H1 (cell line): ENCODE measurements around the gene PCYT1A. TPM values are rescaled to one million over a fixed set of nuclear protein-coding genes. Genes with fewer than 3 reads are reported as not detected.

Experiments
- CTCF ChIA-PET: fragments of 300-600 bp; sonication (Branson Sonifier 250); formaldehyde crosslinking; loops from one replicate; lab custom pipeline; 2021; ENCODE audit not compliant: partially characterized antibody; lab: Charles Lee
- POLR2A ChIA-PET: fragments of 300-600 bp; sonication (Branson Sonifier 250); formaldehyde crosslinking; loops from one replicate; lab custom pipeline; 2021; ENCODE audit warnings: inconsistent platforms; ENCODE audit not compliant: partially characterized antibody; lab: Charles Lee
- DNase-seq, 2 experiments: peaks; one replicate each; pipeline versions ENCODE4 v3.0.0 to v3.0.0-alpha.2; 2010 to 2022; ENCODE audit warnings: low spot score in 2 of 2, low read depth in 1 of 2, mixed read lengths in 1 of 2
- FAIRE-seq: peaks from 2 replicates; lab custom pipeline; 2011; peaks lifted over from hg19 to GRCh38; lab: Jason Lieb, UNC
- H2AFZ ChIP-seq: 2 replicates; pipeline ENCODE4 v1.8.1; 2012; ENCODE audit warnings: low read length, inconsistent platforms
- H2AK5ac ChIP-seq: 2 replicates; pipeline ENCODE4 v1.6.1; 2013; ENCODE audit warnings: low read depth, low read length
- H2BK120ac ChIP-seq: replicated peaks from 2 replicates; pipeline ENCODE3; 2013; ENCODE audit warnings: low read depth, low read length, inconsistent platforms
- H2BK12ac ChIP-seq: 2 replicates; pipeline ENCODE4 v1.6.1; 2013; ENCODE audit warnings: low read depth, low read length
- H2BK15ac ChIP-seq: 2 replicates; pipeline ENCODE4 v1.6.1; 2013; ENCODE audit warnings: low read length
- H2BK20ac ChIP-seq: 2 replicates; pipeline ENCODE4 v1.6.1; 2013; ENCODE audit warnings: low read length
- H2BK5ac ChIP-seq: 2 replicates; pipeline ENCODE4 v1.6.1; 2013; ENCODE audit warnings: low read depth, low read length
- H3K14ac ChIP-seq: 2 replicates; pipeline ENCODE4 v1.6.1; 2013; ENCODE audit warnings: inconsistent platforms; ENCODE audit not compliant: insufficient read length
- H3K18ac ChIP-seq: 2 replicates; pipeline ENCODE4 v1.6.1; 2013; ENCODE audit warnings: low read length; ENCODE audit errors: extremely low read depth
- H3K23ac ChIP-seq: 2 replicates; pipeline ENCODE4 v1.6.1; 2013; ENCODE audit warnings: inconsistent platforms; ENCODE audit not compliant: insufficient read length
- H3K23me2 ChIP-seq: 2 replicates; pipeline ENCODE4 v1.6.1; 2013; ENCODE audit warnings: low read depth, low read length
- H3K27ac ChIP-seq: 2 replicates; pipeline ENCODE4 v1.6.1; 2011; ENCODE audit warnings: low read depth, low read length, inconsistent platforms
- H3K27me3 ChIP-seq, 4 experiments: replicated peaks in 1 of 4; 1 replicate in 1 of 4; 2 replicates in 3 of 4; pipeline versions ENCODE4 v1.6.1 to v1.8.1; 2011 to 2013; ENCODE audit warnings: low read length in 3 of 4, mild to moderate bottlenecking in 3 of 4, inconsistent platforms in 2 of 4, mixed read lengths in 2 of 4, moderate library complexity in 1 of 4; ENCODE audit not compliant: control insufficient read depth in 3 of 4, insufficient read depth in 3 of 4; ENCODE audit errors: extremely low read depth in 1 of 4
- H3K36me3 ChIP-seq, 4 experiments: 2 replicates each; pipeline versions ENCODE4 v1.6.1 to v1.8.1; 2011 to 2013; ENCODE audit warnings: mild to moderate bottlenecking in 4 of 4, low read length in 3 of 4, moderate library complexity in 2 of 4, control low read depth in 1 of 4, inconsistent platforms in 1 of 4; ENCODE audit not compliant: insufficient read depth in 4 of 4, control insufficient read depth in 2 of 4
- H3K4ac ChIP-seq: replicated peaks from 2 replicates; pipeline ENCODE3; 2013; ENCODE audit warnings: low read length, low read depth, mixed read lengths, inconsistent platforms; ENCODE audit not compliant: insufficient read length
- H3K4me1 ChIP-seq, 4 experiments: replicated peaks in 1 of 4; 1 replicate in 1 of 4; 2 replicates in 3 of 4; pipeline versions ENCODE4 v1.6.1 to v1.8.1; 2011 to 2013; ENCODE audit warnings: low read length in 3 of 4, inconsistent platforms in 2 of 4, mixed read lengths in 1 of 4; ENCODE audit not compliant: insufficient read depth in 4 of 4, control insufficient read depth in 3 of 4
- H3K4me2 ChIP-seq, 2 experiments: 2 replicates each; pipeline versions ENCODE4 v1.6.1 to v1.8.1; 2011 to 2013; ENCODE audit warnings: low read depth in 2 of 2, low read length in 2 of 2, control low read depth in 1 of 2, inconsistent platforms in 1 of 2, mild to moderate bottlenecking in 1 of 2; ENCODE audit not compliant: insufficient read depth in 1 of 2
- H3K4me3 ChIP-seq, 4 experiments: fragments of 200-600, 300-600 bp in 1 of 4; sonication (generic), shearing (Covaris generic), sonication (Bioruptor Twin) in 1 of 4; 2 replicates each; pipeline versions ENCODE4 v1.5.1 to v1.8.1; 2011 to 2016; ENCODE audit warnings: low read length in 4 of 4, low read depth in 3 of 4, control low read depth in 2 of 4, inconsistent platforms in 2 of 4, mild to moderate bottlenecking in 2 of 4, mixed read lengths in 1 of 4, moderate library complexity in 1 of 4; ENCODE audit not compliant: insufficient read depth in 2 of 4; ENCODE audit errors: extremely low read depth in 1 of 4
- H3K56ac ChIP-seq: replicated peaks from 2 replicates; pipeline ENCODE3; 2013; ENCODE audit warnings: low read depth, mild to moderate bottlenecking, mixed read lengths, low read length, inconsistent platforms; ENCODE audit not compliant: insufficient read length
- H3K79me1 ChIP-seq: 2 replicates; pipeline ENCODE4 v1.6.1; 2013; ENCODE audit warnings: low read depth, low read length, control low read depth
- H3K79me2 ChIP-seq, 2 experiments: 2 replicates each; pipeline versions ENCODE4 v1.6.1 to v1.8.1; 2012 to 2013; ENCODE audit warnings: low read length in 2 of 2, mild to moderate bottlenecking in 2 of 2, inconsistent platforms in 1 of 2; ENCODE audit not compliant: insufficient read depth in 2 of 2, control insufficient read depth in 1 of 2
- H3K9ac ChIP-seq, 4 experiments: replicated peaks in 1 of 4; 1 replicate in 1 of 4; 2 replicates in 3 of 4; pipeline versions ENCODE4 v1.6.1 to v1.8.1; 2011 to 2013; ENCODE audit warnings: low read depth in 3 of 4, low read length in 3 of 4, control low read depth in 2 of 4, mild to moderate bottlenecking in 2 of 4, moderate library complexity in 2 of 4, inconsistent platforms in 1 of 4; ENCODE audit errors: extremely low read depth in 1 of 4
- H3K9me3 ChIP-seq, 2 experiments: 2 replicates each; pipeline versions ENCODE4 v1.6.1 to v1.8.1; 2012 to 2013; ENCODE audit warnings: mild to moderate bottlenecking in 2 of 2, moderate library complexity in 2 of 2, control low read depth in 1 of 2, inconsistent platforms in 1 of 2, low read depth in 1 of 2, low read length in 1 of 2, mixed read lengths in 1 of 2; ENCODE audit not compliant: insufficient read depth in 2 of 2
- H4K20me1 ChIP-seq, 2 experiments: replicated peaks in 1 of 2; 2 replicates each; pipeline versions ENCODE3 to v1.8.1; 2011 to 2013; ENCODE audit warnings: inconsistent platforms in 2 of 2, low read length in 2 of 2, mild to moderate bottlenecking in 1 of 2; ENCODE audit not compliant: insufficient read depth in 2 of 2, control insufficient read depth in 1 of 2
- H4K5ac ChIP-seq: 2 replicates; pipeline ENCODE4 v1.6.1; 2013; ENCODE audit warnings: low read length, low read depth, mixed read lengths, inconsistent platforms; ENCODE audit not compliant: insufficient read length
- H4K8ac ChIP-seq: 2 replicates; pipeline ENCODE4 v1.8.0; 2013; ENCODE audit warnings: mild to moderate bottlenecking, moderate library complexity, low read length, inconsistent platforms; ENCODE audit not compliant: insufficient read depth; ENCODE audit errors: extremely low read depth
- H4K91ac ChIP-seq: replicated peaks from 2 replicates; pipeline ENCODE3; 2013; ENCODE audit warnings: low read length, mixed read lengths, inconsistent platforms; ENCODE audit not compliant: insufficient read length
- ASH2L ChIP-seq: fragments of 200-600, 300-600 bp; sonication (generic); IDR thresholded peaks from one replicate; pipeline ENCODE4 v1.7.1; 2017; ENCODE audit warnings: low read length
- RAD21 ChIP-seq, 2 experiments: IDR thresholded peaks in 1 of 2; conservative IDR thresholded peaks in 1 of 2; 2 replicates each; pipeline ENCODE4 v1.6.1; 2011; ENCODE audit warnings: low read depth in 2 of 2, low read length in 2 of 2, improper control_type of control experiment in 1 of 2, inconsistent platforms in 1 of 2, mild to moderate bottlenecking in 1 of 2, moderate library complexity in 1 of 2
- TCF12 ChIP-seq: IDR thresholded peaks from 2 replicates; pipeline ENCODE4 v1.6.1; 2011; ENCODE audit warnings: low read depth, mild to moderate bottlenecking, low read length
- WGBS, 2 experiments: shearing (Covaris generic) in 1 of 2; methylation state at CpG; one replicate each; pipeline versions ENCODE4 v1.1.6 to v1.1.7; 2013 to 2015; ENCODE audit warnings: low lambda C conversion rate in 2 of 2, mixed read lengths in 2 of 2, inconsistent platforms in 1 of 2, low coverage in 1 of 2, missing lambda C conversion rate in 1 of 2; ENCODE audit not compliant: insufficient replicate concordance in 2 of 2, insufficient coverage in 1 of 2, insufficient read length in 1 of 2; ENCODE audit errors: extremely low coverage in 1 of 2, missing lambda C conversion rate in 1 of 2; 5-methylcytosine and 5-hydroxymethylcytosine counted together
- polyA plus RNA-seq, 7 experiments: library from polyadenylated mRNA; depleted of rRNA in 3 of 7; stranded (reverse) in 5 of 7; unstranded in 2 of 7; fragments of >200 nt in 5 of 7; fragments of 200-250 nt in 2 of 7; gene quantifications; 1 replicate in 5 of 7; 2 replicates in 1 of 7; 4 replicates in 1 of 7; pipeline versions ENCODE4 v1.2.1 to v1.2.3, GENCODE V29; 2011 to 2013; ENCODE audit warnings: missing spikeins in 2 of 7, mixed read lengths in 2 of 7
- total RNA-seq: library from RNA; stranded (reverse); fragmentation: NEBNext Ultra II Directional; extraction: Animal tissue kit (Norgen Biotek cat#: 25700); gene quantifications from 2 replicates; pipeline ENCODE4 v1.2.1, GENCODE V29; 2021
- TF ChIP-seq, protein P1 (sequence below): IDR thresholded peaks from 2 replicates; pipeline ENCODE4 v1.6.1; 2011; ENCODE audit warnings: low read length, improper control_type of control experiment
- TF ChIP-seq, protein P2 (sequence below), 3 experiments: IDR thresholded peaks; 1 replicate in 2 of 3; 2 replicates in 1 of 3; pipeline versions ENCODE4 v1.5.1 to v1.6.1; 2011; ENCODE audit warnings: low read length in 3 of 3, mild to moderate bottlenecking in 3 of 3, inconsistent platforms in 2 of 3, low read depth in 1 of 3, moderate library complexity in 1 of 3; ENCODE audit not compliant: insufficient read depth in 1 of 3; ENCODE audit errors: control extremely low read depth in 1 of 3

Gene PCYT1A
- total and polyA plus RNA-seq, 2 of the 8 experiments (the other 6 are each of a cell fraction or from before 2014, with no cell fraction given) = 19.9 to 31.8 TPM

DNA sequence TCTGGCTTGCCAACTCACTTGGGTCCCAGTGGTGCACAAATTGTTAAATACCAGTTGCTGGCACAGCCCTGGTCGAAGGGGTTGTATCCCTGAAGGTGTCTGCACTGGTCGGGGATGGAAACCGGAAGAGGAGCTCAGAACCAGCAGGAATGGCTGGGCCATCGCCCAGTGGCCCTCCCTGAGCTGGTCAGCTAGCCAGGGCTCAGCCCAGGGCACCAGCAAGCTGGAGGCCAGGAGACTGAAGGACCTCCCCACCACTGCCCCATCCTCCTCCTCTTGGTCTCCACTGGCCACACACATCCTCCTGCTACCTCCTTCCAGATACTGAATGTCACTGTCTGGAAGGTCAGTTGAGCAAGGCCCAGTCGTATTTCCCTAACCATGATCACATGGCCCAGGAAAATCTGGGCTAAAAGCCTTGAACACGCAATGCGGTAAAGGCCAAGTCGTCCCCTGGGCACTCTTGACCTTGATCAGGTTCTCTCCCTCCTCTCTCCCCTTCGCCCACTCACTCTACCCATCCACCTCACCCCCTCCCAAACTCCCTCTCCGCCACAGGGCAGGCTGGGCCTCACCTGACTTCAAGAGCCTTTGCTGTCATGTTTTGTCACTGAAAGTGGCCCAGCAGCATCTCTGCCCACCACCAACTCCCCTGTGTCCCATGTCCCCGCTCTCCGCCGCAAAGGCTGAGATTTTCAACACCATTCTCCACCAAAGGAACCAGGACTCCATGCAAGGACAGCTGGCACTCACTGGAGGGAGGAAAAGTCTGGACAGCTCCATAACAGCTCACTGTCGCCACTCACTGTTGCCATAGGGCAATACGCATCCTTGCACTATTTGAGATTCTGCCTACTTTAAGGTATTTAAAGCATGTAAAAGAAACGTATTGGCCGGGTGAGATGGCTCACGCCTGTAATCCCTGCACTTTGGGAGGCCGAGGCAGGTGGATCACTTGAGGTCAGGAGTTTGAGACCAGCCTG is 88.5 kb downstream of the PCYT1A start:
- Histone ChIP-seq H3K27me3 (no peaks in the 10 kb centered on the region), H3K27ac (no peak overlapping the region), H2BK20ac (no peak overlapping the region), H4K20me1 (no peaks in the 10 kb centered on the region), H3K4me3 (no peak overlapping the region), H3K4me2 (no peak overlapping the region), H4K5ac (no peak overlapping the region), H3K9ac (no peak overlapping the region), H3K4ac (no peak overlapping the region), H2BK120ac (no peak overlapping the region), H3K23me2 (no peaks in the 10 kb centered on the region), H3K9me3 (no peaks in the 10 kb centered on the region), H2AFZ (no peak overlapping the region), H2BK5ac (0 out of 2 replicates have a peak overlapping the region, but pooled peaks have one; percentile 0), H4K8ac (peak overlapping the region; percentile 20; the same call in 1 of the 2 replicates), H2AK5ac (no peak overlapping the region), H2BK12ac (no peak overlapping the region), H3K56ac (no peak overlapping the region), H3K23ac (no peak overlapping the region), H3K4me1 (no peaks in the 10 kb centered on the region), H3K14ac (no peak overlapping the region), H3K79me2 (no peaks in the 10 kb centered on the region), H3K18ac (no peak overlapping the region), H4K91ac (peak overlapping the region; percentile 5), H3K36me3 (no peaks in the 10 kb centered on the region), H3K79me1 (no peaks in the 10 kb centered on the region), H2BK15ac (no peak overlapping the region)
- TF ChIP-seq RAD21 (IDR thresholded peaks at IDR 0.05 in 1 of 2, conservative IDR thresholded peaks at IDR 0.05 in 1 of 2; ENCODE audit: low read depth in 2 of 2, low read length in 2 of 2) (peak; percentile 66 to 70), ASH2L (no peak), TCF12 (no peak)
- TF ChIP-seq, protein P1, sequence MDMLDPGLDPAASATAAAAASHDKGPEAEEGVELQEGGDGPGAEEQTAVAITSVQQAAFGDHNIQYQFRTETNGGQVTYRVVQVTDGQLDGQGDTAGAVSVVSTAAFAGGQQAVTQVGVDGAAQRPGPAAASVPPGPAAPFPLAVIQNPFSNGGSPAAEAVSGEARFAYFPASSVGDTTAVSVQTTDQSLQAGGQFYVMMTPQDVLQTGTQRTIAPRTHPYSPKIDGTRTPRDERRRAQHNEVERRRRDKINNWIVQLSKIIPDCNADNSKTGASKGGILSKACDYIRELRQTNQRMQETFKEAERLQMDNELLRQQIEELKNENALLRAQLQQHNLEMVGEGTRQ = no peak
- TF ChIP-seq, protein P2, sequence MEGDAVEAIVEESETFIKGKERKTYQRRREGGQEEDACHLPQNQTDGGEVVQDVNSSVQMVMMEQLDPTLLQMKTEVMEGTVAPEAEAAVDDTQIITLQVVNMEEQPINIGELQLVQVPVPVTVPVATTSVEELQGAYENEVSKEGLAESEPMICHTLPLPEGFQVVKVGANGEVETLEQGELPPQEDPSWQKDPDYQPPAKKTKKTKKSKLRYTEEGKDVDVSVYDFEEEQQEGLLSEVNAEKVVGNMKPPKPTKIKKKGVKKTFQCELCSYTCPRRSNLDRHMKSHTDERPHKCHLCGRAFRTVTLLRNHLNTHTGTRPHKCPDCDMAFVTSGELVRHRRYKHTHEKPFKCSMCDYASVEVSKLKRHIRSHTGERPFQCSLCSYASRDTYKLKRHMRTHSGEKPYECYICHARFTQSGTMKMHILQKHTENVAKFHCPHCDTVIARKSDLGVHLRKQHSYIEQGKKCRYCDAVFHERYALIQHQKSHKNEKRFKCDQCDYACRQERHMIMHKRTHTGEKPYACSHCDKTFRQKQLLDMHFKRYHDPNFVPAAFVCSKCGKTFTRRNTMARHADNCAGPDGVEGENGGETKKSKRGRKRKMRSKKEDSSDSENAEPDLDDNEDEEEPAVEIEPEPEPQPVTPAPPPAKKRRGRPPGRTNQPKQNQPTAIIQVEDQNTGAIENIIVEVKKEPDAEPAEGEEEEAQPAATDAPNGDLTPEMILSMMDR (IDR thresholded peaks at IDR 0.05; ENCODE audit: control extremely low read depth in 1 of 3, insufficient read depth in 1 of 3, low read depth in 1 of 3, low read length in 3 of 3) = peak in 2 of 3 experiments; percentile 59 to 61; a peak in 3 of 4 replicates
- WGBS, 2 experiments = 90% methylated on average over 18 of the region's 19 CpGs; no CpG with 5 or more reads in 1 of the 2 experiments
- FAIRE-seq (no peak), DNase-seq (no peak)
- POLR2A ChIA-PET = interaction anchor here (0.6 to 1.2 kb wide), 3 partner anchors 54 to 126 kb away, joined by 3 read pairs; no protein-coding TSS in a partner anchor
- CTCF ChIA-PET = interaction anchor here (0.8 to 11.5 kb wide), 17 partner anchors 9 to 178 kb away, joined by 3 to 299 read pairs (median 8); no protein-coding TSS in a partner anchor
